ENCODE data around the gene CXCL12. TPM values are rescaled to one million over a fixed set of nuclear protein-coding genes. Genes with fewer than 3 reads are reported as not detected.

CXCL12 gene
- total and polyA plus RNA-seq, 2 donors (not counting 3 experiments of a cell fraction or from before 2014, with no cell fraction given), result 0.35 to 1.4 TPM

DNA sequence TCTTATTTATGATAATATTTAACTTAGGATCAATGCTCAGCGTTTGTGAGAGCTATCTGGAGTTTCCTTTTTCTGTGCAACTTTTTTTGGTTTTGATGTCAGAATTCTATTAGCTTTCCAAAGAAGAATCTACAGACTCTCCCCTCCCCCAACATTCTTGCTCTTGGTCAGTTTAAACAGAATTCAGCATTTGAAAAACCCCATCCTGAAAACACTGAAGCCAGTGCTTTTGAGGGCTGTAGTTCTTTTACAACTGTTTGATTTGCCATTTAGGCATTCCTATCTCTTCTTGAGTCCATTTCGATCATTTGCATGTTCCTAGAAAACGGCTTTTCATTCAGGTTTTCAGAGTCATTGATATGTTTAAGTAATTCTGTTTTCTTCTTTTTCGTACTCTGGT, 15.6 kb upstream of the CXCL12 start:
- Histone ChIP-seq H3K4me1 (ENCODE audit: control insufficient read depth, extremely low read depth, insufficient read depth, low read length) (no peaks in the 10 kb centered on the region), H3K9me3 (replicated peaks; ENCODE audit: control insufficient read depth, insufficient read depth, low read length) (no peaks in the 10 kb centered on the region), H3K27ac (ENCODE audit: insufficient read depth, low read depth, low read length) (no peak overlapping the region), H3K4me2 (ENCODE audit: insufficient read depth, low read length) (no peak overlapping the region), H4K20me1 (replicated peaks; ENCODE audit: control insufficient read depth, extremely low read depth, insufficient read depth, low read length) (peaks cover 2% of the 10 kb centered on the region), H3K9me1 (replicated peaks; ENCODE audit: control insufficient read depth, extremely low read depth, insufficient read depth, low read length) (no peaks in the 10 kb centered on the region), H3K79me2 (ENCODE audit: control insufficient read depth, insufficient read depth, low read length) (no peaks in the 10 kb centered on the region), H2AFZ (ENCODE audit: low read depth, low read length) (no peak overlapping the region), H3K36me3 (ENCODE audit: control insufficient read depth in 2 of 2, extremely low read depth in 1 of 2, insufficient read depth in 2 of 2, low read length in 2 of 2) (no peaks in the 10 kb centered on the region), H3K4me3 (replicated peaks in 1 of 3; ENCODE audit: insufficient read depth in 1 of 3, low read depth in 1 of 3, low read length in 3 of 3) (no peak overlapping the region), H3K27me3 (ENCODE audit: control insufficient read depth in 2 of 2, insufficient read depth in 2 of 2, low read length in 2 of 2) (no peaks in the 10 kb centered on the region), H3K9ac (replicated peaks; ENCODE audit: extremely low read depth, insufficient read depth, low read length) (no peak overlapping the region)
- POLR2A ChIA-PET, result no interaction called here
- intact Hi-C loops (cut with micrococcal nuclease) (no loop called here), dilution Hi-C loops (cut with MboI; ENCODE audit: extremely low pct_ligation_motif_present, low sequenced_read_pairs) (no loop called here)
- no TSS peak for BruUV-seq (replicated peaks)
- TF ChIP-seq POLR2A (IDR thresholded peaks at IDR 0.05; ENCODE audit: low read depth, low read length) (no peak), MYC (IDR thresholded peaks at IDR 0.05; ENCODE audit: low read depth, low read length) (no peak), JUN (IDR thresholded peaks at IDR 0.05; ENCODE audit: borderline replicate concordance, insufficient read depth, insufficient read length, low read depth) (no peak), FOS (IDR thresholded peaks at IDR 0.05; ENCODE audit: borderline replicate concordance, insufficient read depth, low read length) (no peak), POLR2AphosphoS5 (IDR thresholded peaks at IDR 0.05; ENCODE audit: insufficient read depth, low read depth, low read length) (no peak), GATA2 (IDR thresholded peaks at IDR 0.05; ENCODE audit: insufficient read depth, insufficient read length, low read depth, low read length) (no peak), EZH2 (IDR thresholded peaks at IDR 0.05; ENCODE audit: borderline replicate concordance, low read depth, low read length, severe bottlenecking) (no peak)
- TF ChIP-seq, protein P1, sequence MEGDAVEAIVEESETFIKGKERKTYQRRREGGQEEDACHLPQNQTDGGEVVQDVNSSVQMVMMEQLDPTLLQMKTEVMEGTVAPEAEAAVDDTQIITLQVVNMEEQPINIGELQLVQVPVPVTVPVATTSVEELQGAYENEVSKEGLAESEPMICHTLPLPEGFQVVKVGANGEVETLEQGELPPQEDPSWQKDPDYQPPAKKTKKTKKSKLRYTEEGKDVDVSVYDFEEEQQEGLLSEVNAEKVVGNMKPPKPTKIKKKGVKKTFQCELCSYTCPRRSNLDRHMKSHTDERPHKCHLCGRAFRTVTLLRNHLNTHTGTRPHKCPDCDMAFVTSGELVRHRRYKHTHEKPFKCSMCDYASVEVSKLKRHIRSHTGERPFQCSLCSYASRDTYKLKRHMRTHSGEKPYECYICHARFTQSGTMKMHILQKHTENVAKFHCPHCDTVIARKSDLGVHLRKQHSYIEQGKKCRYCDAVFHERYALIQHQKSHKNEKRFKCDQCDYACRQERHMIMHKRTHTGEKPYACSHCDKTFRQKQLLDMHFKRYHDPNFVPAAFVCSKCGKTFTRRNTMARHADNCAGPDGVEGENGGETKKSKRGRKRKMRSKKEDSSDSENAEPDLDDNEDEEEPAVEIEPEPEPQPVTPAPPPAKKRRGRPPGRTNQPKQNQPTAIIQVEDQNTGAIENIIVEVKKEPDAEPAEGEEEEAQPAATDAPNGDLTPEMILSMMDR (IDR thresholded peaks at IDR 0.05; ENCODE audit: extremely low read depth in 1 of 2, insufficient read depth in 1 of 2, low read depth in 1 of 2, low read length in 2 of 2), result no peak
- TF ChIP-seq, protein P2, sequence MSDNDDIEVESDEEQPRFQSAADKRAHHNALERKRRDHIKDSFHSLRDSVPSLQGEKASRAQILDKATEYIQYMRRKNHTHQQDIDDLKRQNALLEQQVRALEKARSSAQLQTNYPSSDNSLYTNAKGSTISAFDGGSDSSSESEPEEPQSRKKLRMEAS (IDR thresholded peaks at IDR 0.05; ENCODE audit: insufficient read depth, insufficient read length), result no peak
- CTCF ChIA-PET, result no interaction called here
- DNase-seq (ENCODE audit: low read depth, low spot score) (no peak), FAIRE-seq (no peak)

Measured in endothelial cell of umbilical vein (primary cell).